HEK293 (cell line): ENCODE data around the gene NPHP4.

ENCODE experiments used
- CTCF ChIA-PET: fragments of 350-600 bp; formaldehyde crosslinking; extraction: SDS; loops from one replicate; lab custom pipeline; 2021; ENCODE audit warnings: antibody characterized with exemption; lab: Yijun Ruan, JAX
- POLR2A ChIA-PET: fragments of 300-600 bp; formaldehyde crosslinking; extraction: SDS; loops from one replicate; lab custom pipeline; 2020; ENCODE audit warnings: antibody characterized with exemption, inconsistent platforms; lab: Yijun Ruan, JAX
- H3K27ac ChIP-seq: fragments of 200-500 bp; sonication (Bioruptor generic); 2 replicates; pipeline ENCODE4 v1.5.1; 2014; ENCODE audit warnings: low read depth, low read length, control low read depth, inconsistent platforms; ENCODE audit errors: extremely low read depth
- H3K36me3 ChIP-seq, 2 experiments: fragments of 200-500 bp in 1 of 2; sonication (Bioruptor generic) in 1 of 2; 1 replicate in 1 of 2; 2 replicates in 1 of 2; pipeline ENCODE4 v1.5.1; 2014 to 2017; ENCODE audit warnings: inconsistent platforms in 2 of 2, low read length in 2 of 2; ENCODE audit not compliant: control insufficient read depth in 2 of 2, insufficient read depth in 1 of 2
- H3K4me1 ChIP-seq: fragments of 200-500 bp; sonication (Bioruptor generic); 2 replicates; pipeline ENCODE4 v1.5.1; 2014; ENCODE audit warnings: mild to moderate bottlenecking, low read length, inconsistent platforms; ENCODE audit not compliant: control insufficient read depth, insufficient read depth
- H3K4me3 ChIP-seq: 2 replicates; pipeline ENCODE4 v1.5.1; 2011; ENCODE audit warnings: low read depth, mild to moderate bottlenecking, control low read depth, low read length, moderate library complexity
- H3K9me3 ChIP-seq: fragments of 200-500 bp; sonication (Bioruptor generic); 2 replicates; pipeline ENCODE4 v1.5.1; 2014; ENCODE audit warnings: low read depth, low read length, inconsistent platforms; ENCODE audit not compliant: control insufficient read depth, insufficient read depth
- GLIS2 ChIP-seq: fragments of 450-650 bp; formaldehyde crosslinking; IDR thresholded peaks from 2 replicates; pipeline ENCODE4 v1.5.1; 2016; ENCODE audit warnings: missing biosample characterization, missing genetic modification characterization
- YY1 ChIP-seq: fragments of 450-650 bp; formaldehyde crosslinking; IDR thresholded peaks from 2 replicates; pipeline ENCODE4 v1.5.1; 2018; ENCODE audit warnings: missing biosample characterization, missing genetic modification characterization
- ZFP37 ChIP-seq: fragments of 450-650 bp; formaldehyde crosslinking; IDR thresholded peaks from 2 replicates; pipeline ENCODE4 v1.5.1; 2016; ENCODE audit warnings: missing biosample characterization, missing genetic modification characterization
- ZNF132 ChIP-seq: fragments of 450-650 bp; formaldehyde crosslinking; IDR thresholded peaks from 2 replicates; pipeline ENCODE4 v1.5.1; 2017; ENCODE audit warnings: missing biosample characterization, missing genetic modification characterization, borderline replicate concordance
- ZNF335 ChIP-seq: fragments of 450-650 bp; formaldehyde crosslinking; conservative IDR thresholded peaks from 2 replicates; pipeline ENCODE4 v1.5.1; 2016; ENCODE audit warnings: missing biosample characterization, missing genetic modification characterization
- ZNF350 ChIP-seq: fragments of 450-650 bp; formaldehyde crosslinking; IDR thresholded peaks from 2 replicates; pipeline ENCODE4 v1.5.0; 2017; ENCODE audit warnings: missing biosample characterization, mild to moderate bottlenecking, missing genetic modification characterization
- ZNF354C ChIP-seq: fragments of 450-650 bp; formaldehyde crosslinking; IDR thresholded peaks from 2 replicates; pipeline ENCODE4 v1.5.1; 2016; ENCODE audit warnings: missing biosample characterization, missing genetic modification characterization, low read depth, borderline replicate concordance
- ZNF48 ChIP-seq: fragments of 450-650 bp; formaldehyde crosslinking; IDR thresholded peaks from 2 replicates; pipeline ENCODE4 v1.5.1; 2016; ENCODE audit warnings: missing biosample characterization, missing genetic modification characterization
- ZNF626 ChIP-seq: fragments of 450-650 bp; sonication (Bioruptor Pico); formaldehyde crosslinking; IDR thresholded peaks from 2 replicates; pipeline ENCODE4 v1.5.1; 2018; ENCODE audit warnings: missing biosample characterization, missing genetic modification characterization, inconsistent platforms
- ZNF747 ChIP-seq: fragments of 450-650 bp; formaldehyde crosslinking; IDR thresholded peaks from 2 replicates; pipeline ENCODE4 v1.5.1; 2016; ENCODE audit warnings: missing biosample characterization, missing genetic modification characterization
- TF ChIP-seq, protein P1 (sequence below): fragments of 450-650 bp; formaldehyde crosslinking; IDR thresholded peaks from 2 replicates; pipeline ENCODE4 v1.5.1; 2016; ENCODE audit warnings: missing biosample characterization, missing genetic modification characterization
- TF ChIP-seq, protein P2 (sequence below): fragments of 450-650 bp; formaldehyde crosslinking; conservative IDR thresholded peaks from 2 replicates; pipeline ENCODE4 v1.5.1; 2016; ENCODE audit warnings: low read depth, missing biosample characterization, missing genetic modification characterization
- TF ChIP-seq, protein P3 (sequence below): fragments of 450-650 bp; formaldehyde crosslinking; optimal IDR thresholded peaks from 2 replicates; pipeline ENCODE3; 2016; ENCODE audit warnings: missing biosample characterization, mild to moderate bottlenecking, missing genetic modification characterization
- TF ChIP-seq, protein P4 (sequence below): fragments of 450-650 bp; formaldehyde crosslinking; IDR thresholded peaks from 2 replicates; pipeline ENCODE4 v1.5.1; 2017; ENCODE audit warnings: missing biosample characterization, missing genetic modification characterization

Gene NPHP4

DNA sequence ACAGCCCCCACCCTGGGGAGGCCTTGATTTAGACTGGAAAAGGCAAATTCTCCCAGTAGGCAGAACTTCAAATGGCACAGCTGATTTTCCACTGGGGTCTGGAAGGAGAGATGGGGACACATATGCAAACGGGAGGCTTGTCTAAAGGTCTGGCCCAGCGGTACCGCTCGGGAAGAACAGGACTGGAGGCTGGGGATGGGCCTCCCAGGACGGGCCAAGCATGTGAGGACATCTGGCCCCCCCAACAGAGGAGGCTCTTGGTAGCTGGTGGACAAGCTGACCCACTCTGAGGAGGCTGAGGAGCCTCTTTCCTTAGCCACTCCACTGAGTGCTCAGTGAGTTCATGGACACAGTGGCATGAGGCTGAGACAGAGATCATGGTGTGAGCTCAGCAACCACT is 170.0 kb downstream of the NPHP4 start:
- POLR2A ChIA-PET = no interaction called here
- H3K36me3 ChIP-seq = no peaks in the 10 kb centered on the region
- TF ChIP-seq ZNF48 (tag by site-specific recombination) (no peak), GLIS2 (tag by site-specific recombination) (no peak), ZNF350 (no peak), ZNF626 (tag by site-specific recombination) (no peak), YY1 (tag by site-specific recombination) (no peak), ZNF132 (tag by site-specific recombination) (no peak), ZNF354C (tag by site-specific recombination) (no peak), ZNF335 (no peak), ZFP37 (tag by site-specific recombination) (no peak)
- TF ChIP-seq, protein P1, sequence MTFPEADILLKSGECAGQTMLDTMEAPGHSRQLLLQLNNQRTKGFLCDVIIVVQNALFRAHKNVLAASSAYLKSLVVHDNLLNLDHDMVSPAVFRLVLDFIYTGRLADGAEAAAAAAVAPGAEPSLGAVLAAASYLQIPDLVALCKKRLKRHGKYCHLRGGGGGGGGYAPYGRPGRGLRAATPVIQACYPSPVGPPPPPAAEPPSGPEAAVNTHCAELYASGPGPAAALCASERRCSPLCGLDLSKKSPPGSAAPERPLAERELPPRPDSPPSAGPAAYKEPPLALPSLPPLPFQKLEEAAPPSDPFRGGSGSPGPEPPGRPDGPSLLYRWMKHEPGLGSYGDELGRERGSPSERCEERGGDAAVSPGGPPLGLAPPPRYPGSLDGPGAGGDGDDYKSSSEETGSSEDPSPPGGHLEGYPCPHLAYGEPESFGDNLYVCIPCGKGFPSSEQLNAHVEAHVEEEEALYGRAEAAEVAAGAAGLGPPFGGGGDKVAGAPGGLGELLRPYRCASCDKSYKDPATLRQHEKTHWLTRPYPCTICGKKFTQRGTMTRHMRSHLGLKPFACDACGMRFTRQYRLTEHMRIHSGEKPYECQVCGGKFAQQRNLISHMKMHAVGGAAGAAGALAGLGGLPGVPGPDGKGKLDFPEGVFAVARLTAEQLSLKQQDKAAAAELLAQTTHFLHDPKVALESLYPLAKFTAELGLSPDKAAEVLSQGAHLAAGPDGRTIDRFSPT (tag by site-specific recombination) = no peak
- TF ChIP-seq, protein P2, sequence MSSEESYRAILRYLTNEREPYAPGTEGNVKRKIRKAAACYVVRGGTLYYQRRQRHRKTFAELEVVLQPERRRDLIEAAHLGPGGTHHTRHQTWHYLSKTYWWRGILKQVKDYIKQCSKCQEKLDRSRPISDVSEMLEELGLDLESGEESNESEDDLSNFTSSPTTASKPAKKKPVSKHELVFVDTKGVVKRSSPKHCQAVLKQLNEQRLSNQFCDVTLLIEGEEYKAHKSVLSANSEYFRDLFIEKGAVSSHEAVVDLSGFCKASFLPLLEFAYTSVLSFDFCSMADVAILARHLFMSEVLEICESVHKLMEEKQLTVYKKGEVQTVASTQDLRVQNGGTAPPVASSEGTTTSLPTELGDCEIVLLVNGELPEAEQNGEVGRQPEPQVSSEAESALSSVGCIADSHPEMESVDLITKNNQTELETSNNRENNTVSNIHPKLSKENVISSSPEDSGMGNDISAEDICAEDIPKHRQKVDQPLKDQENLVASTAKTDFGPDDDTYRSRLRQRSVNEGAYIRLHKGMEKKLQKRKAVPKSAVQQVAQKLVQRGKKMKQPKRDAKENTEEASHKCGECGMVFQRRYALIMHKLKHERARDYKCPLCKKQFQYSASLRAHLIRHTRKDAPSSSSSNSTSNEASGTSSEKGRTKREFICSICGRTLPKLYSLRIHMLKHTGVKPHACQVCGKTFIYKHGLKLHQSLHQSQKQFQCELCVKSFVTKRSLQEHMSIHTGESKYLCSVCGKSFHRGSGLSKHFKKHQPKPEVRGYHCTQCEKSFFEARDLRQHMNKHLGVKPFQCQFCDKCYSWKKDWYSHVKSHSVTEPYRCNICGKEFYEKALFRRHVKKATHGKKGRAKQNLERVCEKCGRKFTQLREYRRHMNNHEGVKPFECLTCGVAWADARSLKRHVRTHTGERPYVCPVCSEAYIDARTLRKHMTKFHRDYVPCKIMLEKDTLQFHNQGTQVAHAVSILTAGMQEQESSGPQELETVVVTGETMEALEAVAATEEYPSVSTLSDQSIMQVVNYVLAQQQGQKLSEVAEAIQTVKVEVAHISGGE (tag by site-specific recombination) = no peak
- TF ChIP-seq, protein P3, sequence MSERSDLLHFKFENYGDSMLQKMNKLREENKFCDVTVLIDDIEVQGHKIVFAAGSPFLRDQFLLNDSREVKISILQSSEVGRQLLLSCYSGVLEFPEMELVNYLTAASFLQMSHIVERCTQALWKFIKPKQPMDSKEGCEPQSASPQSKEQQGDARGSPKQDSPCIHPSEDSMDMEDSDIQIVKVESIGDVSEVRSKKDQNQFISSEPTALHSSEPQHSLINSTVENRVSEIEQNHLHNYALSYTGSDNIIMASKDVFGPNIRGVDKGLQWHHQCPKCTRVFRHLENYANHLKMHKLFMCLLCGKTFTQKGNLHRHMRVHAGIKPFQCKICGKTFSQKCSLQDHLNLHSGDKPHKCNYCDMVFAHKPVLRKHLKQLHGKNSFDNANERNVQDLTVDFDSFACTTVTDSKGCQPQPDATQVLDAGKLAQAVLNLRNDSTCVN = no peak
- CTCF ChIA-PET = no interaction called here
- H3K27ac ChIP-seq = no peak overlapping the region
- H3K9me3 ChIP-seq = no peaks in the 10 kb centered on the region
- H3K4me3 ChIP-seq = no peak overlapping the region
- H3K4me1 ChIP-seq = no peaks in the 10 kb centered on the region

DNA sequence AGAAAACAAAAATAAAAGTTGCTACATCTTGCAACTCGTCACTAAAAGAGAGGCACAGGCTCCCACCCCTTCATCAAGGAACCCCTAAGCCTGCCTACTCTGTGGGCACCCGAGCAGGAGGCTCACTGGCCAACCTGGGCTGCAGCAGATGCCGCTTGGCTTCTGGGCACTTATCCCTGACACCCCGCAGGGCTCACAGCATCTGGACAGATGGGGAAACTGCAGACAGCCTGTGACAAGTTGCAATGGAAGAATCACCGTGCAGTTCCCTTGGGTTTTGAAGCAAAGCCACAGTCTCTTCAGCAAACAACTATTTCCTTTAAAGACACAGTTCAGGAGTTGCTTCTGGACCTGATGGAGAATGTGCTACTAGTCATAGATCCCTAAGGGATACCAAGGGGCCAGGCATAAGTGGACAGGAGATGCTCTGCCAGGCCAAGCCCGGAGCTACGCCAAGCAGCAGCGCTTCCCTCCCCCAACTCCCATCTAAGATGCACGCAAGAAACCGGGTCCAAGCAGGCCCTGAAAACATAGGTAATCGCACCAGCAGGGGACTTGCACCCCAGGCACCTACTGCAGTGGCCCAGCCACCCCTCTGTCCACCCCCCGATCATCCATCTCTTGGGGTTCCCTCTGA is 170.6 kb downstream of the NPHP4 start:
- POLR2A ChIA-PET = no interaction called here
- no peaks in the 10 kb centered on the region for H3K4me1 ChIP-seq
- no peak overlapping the region for H3K27ac ChIP-seq
- no peaks in the 10 kb centered on the region for H3K36me3 ChIP-seq
- CTCF ChIA-PET = no interaction called here
- H3K9me3 ChIP-seq = no peaks in the 10 kb centered on the region
- H3K4me3 ChIP-seq = no peak overlapping the region
- no peak for TF ChIP-seq ZNF747
- TF ChIP-seq, protein P4, sequence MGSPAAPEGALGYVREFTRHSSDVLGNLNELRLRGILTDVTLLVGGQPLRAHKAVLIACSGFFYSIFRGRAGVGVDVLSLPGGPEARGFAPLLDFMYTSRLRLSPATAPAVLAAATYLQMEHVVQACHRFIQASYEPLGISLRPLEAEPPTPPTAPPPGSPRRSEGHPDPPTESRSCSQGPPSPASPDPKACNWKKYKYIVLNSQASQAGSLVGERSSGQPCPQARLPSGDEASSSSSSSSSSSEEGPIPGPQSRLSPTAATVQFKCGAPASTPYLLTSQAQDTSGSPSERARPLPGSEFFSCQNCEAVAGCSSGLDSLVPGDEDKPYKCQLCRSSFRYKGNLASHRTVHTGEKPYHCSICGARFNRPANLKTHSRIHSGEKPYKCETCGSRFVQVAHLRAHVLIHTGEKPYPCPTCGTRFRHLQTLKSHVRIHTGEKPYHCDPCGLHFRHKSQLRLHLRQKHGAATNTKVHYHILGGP (tag by site-specific recombination) = no peak
